ENCODE results near the gene SMCR8. TPM values are rescaled to one million over a fixed set of nuclear protein-coding genes. Genes with fewer than 3 reads are reported as not detected.

SMCR8 gene
- total RNA-seq, 3 donors from 2014 or later (not counting 1 experiment from before 2014, with no cell fraction given), result 33.5 to 48.5 (median 39.2) TPM

DNA sequence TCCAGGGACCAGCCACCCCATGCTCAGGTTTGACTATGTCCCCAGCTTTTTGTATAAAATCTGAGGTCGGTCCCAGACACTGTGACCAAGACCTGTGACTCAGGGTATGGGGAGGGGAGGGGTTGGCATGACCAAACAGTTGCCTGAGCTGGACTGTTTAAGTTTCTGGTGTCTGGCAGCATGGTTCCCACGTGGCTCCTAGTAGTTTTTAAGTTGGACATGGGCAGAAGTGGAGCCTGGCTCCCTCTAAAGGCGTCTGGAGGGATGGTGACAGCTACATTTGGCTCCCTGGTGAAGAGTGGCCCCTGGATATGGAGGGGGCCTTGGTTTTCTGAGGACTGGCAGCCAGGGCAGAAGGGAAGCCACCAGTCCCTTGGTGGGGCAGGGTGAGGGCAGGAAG lies 7.9 kb downstream of the SMCR8 start:
- no peak for TF ChIP-seq CTCF (IDR thresholded peaks at IDR 0.05)
- H3K27ac ChIP-seq (ENCODE audit: low read length), result no peak overlapping the region
- Mint-ChIP-seq H3K27me3 (ENCODE audit: low read depth in 2 of 2) (no peaks in the 10 kb centered on the region), H3K4me3 (no peak overlapping the region), H3K27ac (no peak overlapping the region), H3K36me3 (no peaks in the 10 kb centered on the region), H3K9me3 (no peaks in the 10 kb centered on the region), H3K4me1 (peaks cover 34 to 38% of the 10 kb centered on the region in 2 donors)
- DNase-seq (no peak), ATAC-seq (no peak)
- 79% methylated on average over 3 of the region's 3 CpGs for WGBS (ENCODE audit: insufficient coverage)
- H3K9me3 ChIP-seq (ENCODE audit: control insufficient read depth, insufficient read depth, low read length), result no peaks in the 10 kb centered on the region
- peaks cover 67% of the 10 kb centered on the region for H3K36me3 ChIP-seq (ENCODE audit: control insufficient read depth, insufficient read depth, low read length)
- peaks cover 33% of the 10 kb centered on the region for H3K4me1 ChIP-seq (ENCODE audit: control insufficient read depth, insufficient read depth, low read length)
- no peaks in the 10 kb centered on the region for H3K27me3 ChIP-seq (ENCODE audit: control insufficient read depth, insufficient read depth, low read length)
- intact Hi-C loops (cut with micrococcal nuclease), result no loop called here
- H3K4me3 ChIP-seq (ENCODE audit: low read length), result no peak overlapping the region

DNA sequence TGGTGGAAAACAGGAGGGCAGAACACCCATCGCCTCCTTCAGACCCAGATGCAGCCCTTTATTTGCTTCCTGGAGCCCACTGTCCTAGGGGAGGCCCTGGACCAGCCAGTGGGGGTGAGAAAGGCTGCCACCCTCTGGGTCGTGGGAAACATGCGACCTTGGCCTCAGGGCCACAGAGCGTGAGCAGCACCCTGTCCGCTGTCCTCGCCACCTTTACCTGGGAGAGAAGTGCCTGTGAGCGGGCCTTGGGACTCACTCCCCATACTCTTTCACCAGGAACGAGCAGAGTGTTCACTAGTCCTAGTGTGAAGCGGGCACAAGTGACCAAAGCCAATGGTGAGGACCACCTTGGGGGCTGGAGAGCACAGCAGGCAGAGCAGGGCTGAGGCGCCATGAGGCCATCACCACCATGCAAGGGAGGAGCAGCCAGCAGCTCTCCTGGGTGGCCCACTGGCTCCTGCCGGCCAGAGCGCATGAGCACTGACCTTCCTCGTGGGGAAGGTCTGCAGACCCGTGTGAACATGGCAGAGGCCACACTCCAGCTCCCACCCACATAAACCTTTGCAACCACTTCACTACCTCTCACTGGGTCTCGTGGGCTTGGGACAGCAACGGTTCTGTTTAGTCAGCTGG lies 8.5 kb downstream of the SMCR8 start:
- Mint-ChIP-seq H3K9me3 (no peaks in the 10 kb centered on the region), H3K27ac (no peak overlapping the region), H3K27me3 (ENCODE audit: low read depth in 2 of 2) (no peaks in the 10 kb centered on the region), H3K4me1 (peaks cover 29 to 34% of the 10 kb centered on the region in 2 donors), H3K4me3 (no peak overlapping the region), H3K36me3 (no peaks in the 10 kb centered on the region)
- intact Hi-C loops (cut with micrococcal nuclease), result no loop called here
- Histone ChIP-seq H3K4me3 (ENCODE audit: low read length) (no peak overlapping the region), H3K9me3 (ENCODE audit: control insufficient read depth, insufficient read depth, low read length) (no peaks in the 10 kb centered on the region), H3K36me3 (ENCODE audit: control insufficient read depth, insufficient read depth, low read length) (peaks cover 70% of the 10 kb centered on the region), H3K4me1 (ENCODE audit: control insufficient read depth, insufficient read depth, low read length) (peaks cover 27% of the 10 kb centered on the region), H3K27ac (ENCODE audit: low read length) (no peak overlapping the region), H3K27me3 (ENCODE audit: control insufficient read depth, insufficient read depth, low read length) (no peaks in the 10 kb centered on the region)
- 93% methylated on average over 16 of the region's 16 CpGs for WGBS (ENCODE audit: insufficient coverage)
- ATAC-seq (no peak), DNase-seq (no peak)
- no peak for TF ChIP-seq CTCF (IDR thresholded peaks at IDR 0.05)

DNA sequence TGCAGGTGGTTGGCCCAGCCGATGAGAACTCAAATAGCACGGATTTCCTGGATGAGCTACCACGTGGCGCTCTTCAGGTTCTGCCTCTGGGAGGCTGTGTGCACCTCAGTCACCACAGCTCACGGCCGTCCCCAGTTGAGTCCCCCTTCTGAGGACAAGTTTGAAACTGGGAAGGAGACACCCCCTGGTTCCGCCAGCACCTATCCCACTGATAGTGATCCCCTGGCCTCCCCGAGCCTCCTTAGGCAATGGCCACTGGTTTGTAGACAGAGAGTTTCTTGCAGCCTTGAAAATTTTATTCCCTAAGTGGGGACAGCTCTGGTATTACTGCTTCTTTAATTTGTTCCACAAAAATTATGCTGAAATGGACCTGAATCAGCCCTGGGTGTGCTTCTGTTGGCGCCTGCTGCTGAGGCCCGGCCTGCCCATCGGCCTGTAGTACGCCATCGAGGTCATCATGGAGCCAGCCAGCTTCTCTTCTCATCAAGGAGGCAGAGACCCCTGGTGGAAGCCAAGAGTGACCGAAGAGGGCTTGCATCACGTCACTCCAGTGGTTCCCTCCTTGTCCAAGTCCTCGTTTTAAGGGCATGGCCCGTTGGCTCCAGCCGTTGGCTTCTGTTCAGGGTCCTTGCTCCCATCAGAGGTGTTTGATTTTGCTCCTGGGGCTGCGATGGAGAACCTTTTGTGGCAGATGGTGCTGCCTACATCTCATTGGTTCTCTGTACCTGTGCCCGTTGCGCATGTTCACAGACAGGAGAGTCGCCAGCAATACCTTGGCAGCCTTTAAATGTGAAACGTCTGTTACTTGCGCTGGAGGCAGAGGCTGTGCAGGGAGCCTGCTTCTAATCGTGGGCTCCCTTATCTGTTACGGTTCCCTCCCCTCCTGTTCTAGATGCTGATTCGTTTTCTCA lies 9.3 kb downstream of the SMCR8 start:
- DNase-seq (no peak), ATAC-seq (no peak)
- Histone ChIP-seq H3K27ac (ENCODE audit: low read length) (no peak overlapping the region), H3K4me1 (ENCODE audit: control insufficient read depth, insufficient read depth, low read length) (peaks cover 19% of the 10 kb centered on the region), H3K36me3 (ENCODE audit: control insufficient read depth, insufficient read depth, low read length) (peaks cover 70% of the 10 kb centered on the region), H3K9me3 (ENCODE audit: control insufficient read depth, insufficient read depth, low read length) (no peaks in the 10 kb centered on the region), H3K4me3 (ENCODE audit: low read length) (no peak overlapping the region), H3K27me3 (ENCODE audit: control insufficient read depth, insufficient read depth, low read length) (no peaks in the 10 kb centered on the region)
- H3K4me3 Mint-ChIP-seq, result no peak overlapping the region
- TF ChIP-seq CTCF (IDR thresholded peaks at IDR 0.05), result no peak
- H3K36me3 Mint-ChIP-seq, result no peaks in the 10 kb centered on the region
- H3K9me3 Mint-ChIP-seq, result no peaks in the 10 kb centered on the region
- intact Hi-C loops (cut with micrococcal nuclease), result no loop called here
- 97% methylated on average over 27 of the region's 27 CpGs for WGBS (ENCODE audit: insufficient coverage)
- H3K27ac Mint-ChIP-seq, result peak overlapping the region in 1 of 2 donors; percentile 34
- H3K4me1 Mint-ChIP-seq, result peaks cover 22 to 26% of the 10 kb centered on the region in 2 donors
- H3K27me3 Mint-ChIP-seq (ENCODE audit: low read depth in 2 of 2), result no peaks in the 10 kb centered on the region
